Urinary bladder (tissue), 4 donors: ENCODE results near the gene FAM216A. TPM values are rescaled to one million over a fixed set of nuclear protein-coding genes. Genes with fewer than 3 reads are reported as not detected.
"Not testable (repeated sequence)": the region's sequence is repeated elsewhere in the genome, so short reads cannot be mapped to it uniquely, and the experiment has no call there.

Source experiments
- DNase-seq: peaks from one replicate; pipeline ENCODE4 v3.0.0-alpha.2; 2015; ENCODE audit errors: extremely low spot score
- H3K27ac ChIP-seq: one replicate; pipeline ENCODE4 v1.5.1; 2013; ENCODE audit warnings: low read depth, mild to moderate bottlenecking, moderate library complexity
- H3K36me3 ChIP-seq: one replicate; pipeline ENCODE4 v1.6.1; 2013; ENCODE audit warnings: mild to moderate bottlenecking, moderate library complexity; ENCODE audit not compliant: insufficient read depth
- H3K4me1 ChIP-seq: one replicate; pipeline ENCODE4 v1.6.1; 2013; ENCODE audit warnings: mild to moderate bottlenecking, moderate library complexity; ENCODE audit not compliant: insufficient read depth
- H3K4me3 ChIP-seq: one replicate; pipeline ENCODE4 v1.5.1; 2013; ENCODE audit warnings: low read depth, low read length
- WGBS: extraction: QIAGEN DNeasy Blood & Tissue Kit; methylation state at CpG from one replicate; pipeline ENCODE4 v1.1.7; 2013; 5-methylcytosine and 5-hydroxymethylcytosine counted together
- polyA plus RNA-seq: library from polyadenylated mRNA; stranded (reverse); fragments of 200-250 nt; gene quantifications from one replicate; pipeline ENCODE4 v1.2.3, GENCODE V29; 2013
- total RNA-seq: library from RNA; depleted of rRNA; stranded (reverse); fragments of >200 nt; gene quantifications from one replicate; pipeline ENCODE4 v1.2.3, GENCODE V29; 2014
- donor health status: healthy with polysubstance abuse.
- donor health status: healthy.

FAM216A gene
- total and polyA plus RNA-seq, 2 donors = 10.7 to 17.0 TPM

DNA sequence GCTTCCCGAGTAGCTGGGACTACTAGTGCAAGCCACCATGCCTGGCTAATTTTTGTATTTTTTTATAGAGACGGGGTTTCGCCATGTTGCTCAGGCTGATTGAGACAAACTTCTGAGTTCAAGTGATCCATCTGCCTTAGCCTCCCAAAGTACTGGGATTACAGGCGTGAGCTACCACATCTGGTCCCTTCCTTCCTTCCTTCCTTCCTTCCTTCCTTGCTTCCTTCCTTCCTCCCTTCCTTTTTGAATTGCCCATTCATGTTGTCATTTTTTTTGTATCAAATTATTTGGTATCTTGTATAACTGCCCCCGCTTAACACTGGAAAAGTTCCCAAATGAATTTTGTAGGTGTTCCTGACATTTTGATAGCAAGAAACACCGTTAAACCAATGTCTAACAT, 45.2 kb downstream of the FAM216A start:
- no peak for DNase-seq
- no peak overlapping the region for H3K27ac ChIP-seq
- no peaks in the 10 kb centered on the region for H3K36me3 ChIP-seq
- H3K4me1 ChIP-seq = no peaks in the 10 kb centered on the region
- no peak overlapping the region for H3K4me3 ChIP-seq
- WGBS = 71% methylated on average over 6 of the region's 6 CpGs

DNA sequence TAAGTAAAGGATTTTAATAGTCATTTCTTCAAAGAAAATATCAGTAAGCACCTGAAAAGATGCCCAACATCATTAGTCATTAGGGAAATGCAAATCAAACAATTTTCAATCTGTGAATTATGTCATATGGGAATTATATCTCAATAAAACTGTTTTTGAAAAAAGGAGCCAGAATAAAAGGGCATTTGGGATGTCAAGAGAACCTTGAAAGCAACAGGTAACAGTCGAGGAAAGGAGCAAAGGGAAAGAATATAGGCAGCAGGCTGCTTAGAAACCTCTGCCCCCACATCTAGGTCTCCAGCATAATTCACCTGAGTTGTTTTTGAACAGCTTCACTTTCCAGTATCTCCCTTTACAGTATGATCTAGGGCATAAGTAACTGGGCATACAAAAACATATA, 45.7 kb downstream of the FAM216A start:
- DNase-seq = no peak
- 68% methylated on average over 1 of the region's 1 CpG for WGBS
- Histone ChIP-seq H3K27ac (no peak overlapping the region), H3K4me1 (no peaks in the 10 kb centered on the region), H3K4me3 (no peak overlapping the region), H3K36me3 (no peaks in the 10 kb centered on the region)

DNA sequence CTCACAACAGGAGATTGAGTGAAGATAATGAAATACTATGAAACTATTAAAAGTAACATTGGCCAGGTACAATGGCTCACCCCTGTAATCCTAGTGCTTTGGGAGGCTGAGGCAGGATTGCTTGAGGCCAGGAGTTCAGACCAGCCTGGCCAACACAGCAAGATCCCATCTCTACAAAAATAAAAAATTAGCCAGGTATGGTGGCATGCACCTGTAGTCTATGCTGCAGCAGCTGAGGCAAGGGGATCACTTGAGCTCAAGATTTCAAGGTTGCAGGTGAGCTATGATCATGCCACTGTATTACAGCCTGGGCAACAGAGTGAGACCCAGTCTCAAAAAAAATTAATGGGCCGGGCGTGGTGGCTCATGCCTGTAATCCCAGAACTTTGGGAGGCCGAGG, 48.4 kb downstream of the FAM216A start:
- no peaks in the 10 kb centered on the region for H3K36me3 ChIP-seq
- no peak overlapping the region for H3K27ac ChIP-seq
- no peaks in the 10 kb centered on the region for H3K4me1 ChIP-seq
- 88% methylated on average over 3 of the region's 3 CpGs for WGBS
- DNase-seq = no peak
- H3K4me3 ChIP-seq = no peak overlapping the region

DNA sequence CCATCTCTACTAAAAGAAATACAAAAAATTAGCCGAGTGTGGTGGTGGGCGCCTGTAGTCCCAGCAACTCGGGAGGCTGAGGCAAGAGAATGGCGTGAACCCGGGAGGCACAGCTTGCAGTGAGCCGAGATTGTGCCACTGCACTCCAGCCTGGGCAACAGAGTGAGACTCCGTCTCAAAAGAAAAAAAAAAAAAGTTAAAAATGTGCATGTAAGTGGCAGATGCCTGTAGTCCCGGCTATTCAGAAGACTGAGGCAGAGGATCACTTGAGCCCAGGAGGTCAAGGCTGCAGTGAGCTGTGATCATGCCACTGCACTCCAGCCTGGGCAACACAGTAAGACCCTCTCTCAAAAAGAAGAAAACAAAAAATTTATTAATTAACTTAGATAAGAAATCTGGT, 49.4 kb downstream of the FAM216A start:
- H3K27ac ChIP-seq, H3K4me1 ChIP-seq, DNase-seq, H3K36me3 ChIP-seq, H3K4me3 ChIP-seq: not testable (repeated sequence)
- WGBS = 93% methylated on average over 8 of the region's 8 CpGs

DNA sequence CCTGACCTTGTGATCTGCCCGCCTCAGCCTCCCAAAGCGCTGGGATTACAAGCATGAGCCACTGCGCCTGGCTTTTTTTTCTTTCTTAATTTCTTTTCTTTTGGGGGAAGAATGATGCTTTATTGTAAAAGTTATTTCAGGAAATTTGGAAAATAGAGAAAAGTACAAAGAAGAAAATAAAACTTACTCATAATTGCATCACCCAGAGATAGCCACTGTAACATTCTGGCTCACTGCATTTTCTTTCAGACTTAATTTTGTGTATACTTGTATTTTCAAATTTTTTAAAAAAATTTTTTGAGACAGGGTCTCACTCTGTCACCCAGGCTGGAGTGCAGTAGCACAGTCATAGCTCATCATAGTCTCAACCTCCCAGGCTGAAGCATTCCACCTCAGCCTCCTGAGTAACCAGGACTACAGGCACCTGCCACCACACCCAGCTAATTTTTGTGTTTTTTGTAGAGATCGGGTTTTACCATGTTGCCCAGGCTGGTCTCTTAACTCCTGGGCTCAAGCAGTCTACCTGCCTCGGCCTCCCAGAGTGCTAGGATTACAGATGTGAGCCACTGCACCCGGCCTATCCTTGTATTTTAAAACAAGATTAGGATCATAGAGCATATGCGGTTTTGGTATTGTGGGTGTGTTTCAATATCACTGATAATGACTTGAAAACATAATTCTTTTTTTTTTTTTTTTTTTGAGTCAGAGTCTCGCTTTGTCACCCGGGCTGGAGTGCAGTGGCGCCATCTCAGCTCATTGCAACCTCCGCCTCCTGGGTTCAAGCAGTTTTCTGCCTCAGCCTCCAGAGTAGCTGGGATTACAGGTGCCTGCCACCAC, 52.4 kb downstream of the FAM216A start:
- not testable (repeated sequence) for H3K27ac ChIP-seq, H3K36me3 ChIP-seq, H3K4me1 ChIP-seq, H3K4me3 ChIP-seq, DNase-seq
- 85% methylated on average over 11 of the region's 11 CpGs for WGBS

DNA sequence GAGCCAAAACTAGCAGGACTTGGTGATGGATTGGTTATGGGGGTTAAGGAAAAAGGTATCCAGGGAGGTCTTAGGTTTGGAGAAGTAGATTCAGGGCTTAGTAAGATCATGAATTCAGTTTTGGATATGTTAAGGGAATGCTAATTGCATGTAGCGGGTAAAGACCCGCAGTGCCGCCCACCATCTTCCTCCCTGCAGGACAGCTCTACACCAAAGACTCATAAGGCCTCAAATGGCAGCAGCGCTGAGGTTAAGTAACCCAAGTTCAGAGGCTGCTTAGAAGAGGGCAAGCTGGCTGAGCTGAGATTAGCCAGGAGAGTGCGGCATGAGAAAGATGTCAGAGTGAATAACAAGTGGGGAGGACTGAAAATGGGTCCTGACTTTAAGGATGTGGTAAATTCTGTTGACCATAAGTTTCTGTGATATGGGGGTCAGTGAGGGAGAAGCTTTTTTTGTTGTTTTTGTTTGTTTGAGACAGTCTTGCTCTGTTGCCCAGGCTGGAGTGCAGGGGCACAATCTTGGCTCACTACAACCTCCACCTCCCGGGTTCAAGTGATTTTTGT, 59.7 kb downstream of the FAM216A start:
- H3K27ac ChIP-seq = no peak overlapping the region
- DNase-seq = no peak
- no peaks in the 10 kb centered on the region for H3K4me1 ChIP-seq
- H3K36me3 ChIP-seq = no peaks in the 10 kb centered on the region
- WGBS = 94% methylated on average over 6 of the region's 6 CpGs
- no peak overlapping the region for H3K4me3 ChIP-seq

DNA sequence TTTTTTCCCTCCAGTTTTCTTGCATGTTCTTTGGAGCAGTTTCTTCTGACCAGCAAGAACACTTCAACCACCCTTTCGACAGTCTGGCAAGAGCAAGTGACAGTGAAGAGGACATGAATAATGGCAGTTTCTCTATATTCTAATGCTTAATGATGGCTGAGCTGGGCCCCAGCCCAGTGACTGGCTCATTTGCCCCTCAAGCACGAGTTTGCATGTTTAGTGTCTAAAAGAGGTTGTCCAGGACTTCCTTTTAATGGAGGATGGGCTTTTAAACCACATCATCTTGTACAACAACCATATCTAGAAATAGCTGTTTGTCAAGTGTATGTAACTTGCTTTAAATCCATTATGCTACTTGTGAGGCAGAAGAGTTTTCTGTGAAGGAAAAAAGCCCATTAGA, 61.9 kb downstream of the FAM216A start:
- Histone ChIP-seq H3K4me3 (no peak overlapping the region), H3K4me1 (no peaks in the 10 kb centered on the region), H3K27ac (no peak overlapping the region), H3K36me3 (no peaks in the 10 kb centered on the region)
- WGBS = 66% methylated on average over 2 of the region's 2 CpGs
- no peak for DNase-seq

DNA sequence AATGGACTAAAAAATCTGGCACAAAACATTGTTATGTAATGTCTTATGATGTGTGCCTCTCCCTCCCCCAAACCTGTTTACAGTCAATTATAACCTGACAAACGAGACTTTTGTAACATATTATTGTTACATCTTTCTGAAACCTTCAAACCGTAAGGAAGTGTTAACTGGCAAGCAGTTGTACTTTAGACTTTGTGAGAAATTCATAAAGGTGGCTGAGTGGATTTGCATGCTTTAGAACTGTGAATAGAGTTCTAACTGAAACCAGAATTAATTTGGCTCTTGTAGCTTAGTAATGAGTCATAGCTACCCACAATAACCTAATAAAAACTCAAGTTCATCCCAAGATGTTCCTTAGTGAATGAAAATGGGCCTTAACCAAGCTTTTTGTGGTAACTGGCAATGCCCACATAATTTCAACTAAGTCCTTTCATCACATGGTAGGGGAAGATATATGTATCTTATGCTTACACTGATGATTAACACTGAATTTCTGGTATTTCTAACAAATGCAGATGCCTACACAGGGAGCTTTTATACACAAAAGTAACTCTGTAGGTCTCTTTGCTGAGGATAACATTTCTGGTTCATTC, 63.2 kb downstream of the FAM216A start:
- Histone ChIP-seq H3K4me1 (no peaks in the 10 kb centered on the region), H3K4me3 (no peak overlapping the region), H3K27ac (no peak overlapping the region), H3K36me3 (no peaks in the 10 kb centered on the region)
- DNase-seq = no peak
- 39% methylated on average over 2 of the region's 2 CpGs for WGBS

DNA sequence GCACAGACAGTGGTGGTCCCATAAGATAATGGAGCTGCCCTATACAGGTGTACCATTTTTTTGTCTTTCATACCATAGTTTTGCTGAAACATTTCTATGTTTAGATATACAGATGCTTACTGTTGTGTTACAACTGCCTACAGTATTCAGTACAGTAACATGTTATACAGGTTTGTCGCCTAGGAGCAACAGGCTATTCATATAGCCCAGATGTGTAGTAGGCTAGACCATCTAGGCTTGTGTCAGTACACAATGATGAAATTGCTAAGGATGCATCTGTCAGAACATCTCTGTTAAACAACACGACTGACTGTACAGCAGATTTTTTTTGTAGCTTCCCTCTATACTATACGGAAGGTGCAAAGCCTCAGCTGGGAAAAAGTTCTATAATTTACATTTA, 64.0 kb downstream of the FAM216A start:
- DNase-seq = no peak
- Histone ChIP-seq H3K36me3 (no peaks in the 10 kb centered on the region), H3K4me3 (no peak overlapping the region), H3K27ac (no peak overlapping the region), H3K4me1 (no peaks in the 10 kb centered on the region)
- 84% methylated on average over 3 of the region's 3 CpGs for WGBS

DNA sequence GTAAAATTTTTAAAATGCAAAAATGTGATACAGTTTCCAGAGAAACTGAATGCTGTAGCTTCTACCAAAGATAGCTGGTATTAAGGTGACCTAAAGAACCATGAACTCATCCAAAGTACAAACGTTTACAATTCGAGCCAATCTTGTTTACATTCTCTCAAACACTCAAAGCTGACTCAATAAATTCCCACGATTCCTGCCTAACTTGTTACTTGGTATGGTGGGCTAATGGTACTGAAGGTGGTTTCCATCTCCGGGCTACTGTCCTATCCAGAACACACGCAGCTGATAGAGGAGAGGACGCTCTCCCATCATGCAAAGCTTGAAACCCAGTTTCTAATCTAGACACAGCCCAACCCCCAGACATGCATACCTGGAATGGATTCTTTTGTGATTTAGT, 65.0 kb downstream of the FAM216A start:
- H3K4me1 ChIP-seq = no peaks in the 10 kb centered on the region
- no peak for DNase-seq
- 33% methylated on average over 6 of the region's 6 CpGs for WGBS

DNA sequence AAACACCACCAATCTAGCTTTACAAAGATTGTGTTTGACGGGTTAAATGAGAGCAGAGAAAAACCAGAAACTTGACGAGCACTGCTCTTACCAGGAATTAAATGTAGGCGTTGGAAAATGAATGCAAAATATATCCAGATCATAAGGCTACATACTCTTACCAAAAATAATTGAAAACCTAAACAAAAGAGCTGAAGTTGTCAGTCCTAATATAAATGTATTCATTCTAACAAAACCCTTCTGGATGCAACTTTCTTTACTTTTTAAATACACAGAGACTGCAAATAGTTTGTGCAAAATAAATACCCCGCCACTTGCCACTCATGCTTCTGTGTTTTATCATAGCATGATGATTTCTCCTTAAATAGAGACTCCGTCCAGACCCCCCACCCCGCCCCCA, 66.2 kb downstream of the FAM216A start:
- 71% methylated on average over 6 of the region's 6 CpGs for WGBS
- Histone ChIP-seq H3K27ac (no peak overlapping the region), H3K4me1 (no peaks in the 10 kb centered on the region), H3K4me3 (no peak overlapping the region), H3K36me3 (no peaks in the 10 kb centered on the region)
- no peak for DNase-seq

More for the DNA sequence above, 65.0 kb downstream of the FAM216A start:
- no peak overlapping the region for H3K27ac ChIP-seq
- no peak overlapping the region for H3K4me3 ChIP-seq
- no peaks in the 10 kb centered on the region for H3K36me3 ChIP-seq

DNA sequence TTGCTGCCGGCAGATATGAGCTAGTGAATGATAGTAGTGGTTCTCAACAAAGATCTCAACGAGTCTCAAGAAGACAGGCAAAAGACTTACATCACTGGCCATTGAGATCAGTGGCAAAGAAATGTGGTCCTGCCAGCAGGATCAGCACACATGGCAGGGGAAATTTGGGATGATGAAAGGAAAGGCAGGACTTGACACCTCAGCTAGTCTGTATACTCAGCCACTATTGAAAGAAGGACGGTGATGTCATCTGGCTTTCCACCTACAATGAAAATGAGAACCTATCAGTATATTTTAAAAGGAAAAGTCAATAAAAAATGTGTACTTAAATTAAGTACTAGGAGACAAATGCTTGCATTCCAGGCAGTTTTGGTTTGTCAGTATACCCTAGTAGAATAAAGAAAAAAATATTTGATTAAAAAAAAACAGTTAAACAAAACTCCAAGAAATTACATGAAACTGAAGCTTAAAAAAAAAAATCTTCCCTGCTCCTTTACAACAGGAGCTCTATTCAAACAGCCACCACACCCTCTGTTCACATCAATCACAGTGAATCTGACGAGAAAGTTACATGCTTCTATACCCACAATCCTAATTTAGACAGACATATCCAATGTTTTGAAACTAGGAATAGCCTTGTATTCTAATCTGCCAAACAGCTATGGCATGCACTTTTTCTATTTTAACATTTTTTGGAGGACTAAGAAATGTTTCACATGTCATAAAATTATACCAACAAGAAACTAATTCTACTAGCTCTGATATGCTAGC, 68.4 kb downstream of the FAM216A start:
- H3K36me3 ChIP-seq = no peaks in the 10 kb centered on the region
- no peak overlapping the region for H3K4me3 ChIP-seq
- no peak for DNase-seq
- H3K4me1 ChIP-seq = no peaks in the 10 kb centered on the region
- no peak overlapping the region for H3K27ac ChIP-seq
- WGBS = 81% methylated on average over 4 of the region's 4 CpGs

DNA sequence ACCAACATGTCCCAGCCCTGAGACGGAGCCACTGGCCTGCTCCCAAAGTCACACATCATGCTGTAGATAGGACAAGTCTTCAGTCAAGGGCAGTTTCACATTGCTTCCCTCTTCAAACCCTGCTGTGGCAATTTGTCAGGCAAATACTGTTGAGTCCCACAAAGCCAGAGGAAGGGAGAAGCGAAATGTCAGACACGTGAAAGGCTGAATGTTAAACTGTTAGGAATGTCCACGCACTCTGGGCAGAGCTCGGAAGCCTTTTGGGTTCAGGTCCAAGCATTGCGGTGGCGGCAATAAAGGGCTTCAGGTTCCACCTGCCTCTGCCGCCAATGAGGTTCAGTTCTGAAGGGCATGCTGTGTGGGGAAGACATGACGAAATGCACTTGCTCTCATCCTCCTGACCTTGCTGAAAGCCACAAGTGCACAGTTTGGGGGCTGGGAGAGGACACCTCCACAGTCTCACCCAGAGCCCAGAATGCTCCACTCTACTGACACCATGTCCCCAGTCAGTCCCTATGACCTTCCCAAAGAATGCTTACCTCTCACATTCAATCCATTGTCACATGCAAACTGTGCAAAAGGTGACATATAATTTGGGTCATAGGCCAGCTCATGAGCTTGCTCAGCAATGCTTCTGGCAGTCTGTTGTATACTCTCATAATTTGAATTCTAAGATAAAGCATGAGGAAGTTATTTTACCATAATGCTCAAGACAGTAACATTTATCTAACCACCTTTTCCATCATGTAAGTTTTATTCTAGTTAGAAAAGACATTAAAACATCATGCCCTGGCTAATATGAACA, 69.2 kb downstream of the FAM216A start:
- no peak for DNase-seq
- no peak overlapping the region for H3K4me3 ChIP-seq
- 68% methylated on average over 9 of the region's 9 CpGs for WGBS

More for the DNA sequence above, 69.2 kb downstream of the FAM216A start:
- Histone ChIP-seq H3K36me3 (no peaks in the 10 kb centered on the region), H3K27ac (no peak overlapping the region), H3K4me1 (no peaks in the 10 kb centered on the region)
